GM23248 (cell line): Measurements from ENCODE around the gene RNU5D-1. TPM values are rescaled to one million over a fixed set of nuclear protein-coding genes. Genes with fewer than 3 reads are reported as not detected.
"Not testable (repeated sequence)": the region's sequence is repeated elsewhere in the genome, so short reads cannot be mapped to it uniquely, and the experiment has no call there.

Source experiments
- DNase-seq: peaks from one replicate; pipeline ENCODE4 v3.0.0-alpha.2; 2015
- H2AFZ ChIP-seq: fragments of 200-600 bp; sonication (generic); 2 replicates; pipeline ENCODE4 v1.6.1; 2016; ENCODE audit warnings: antibody characterized with exemption
- H3F3A ChIP-seq: fragments of 200-600 bp; sonication (generic); 2 replicates; pipeline ENCODE4 v1.6.1; 2016; ENCODE audit warnings: mild to moderate bottlenecking, antibody characterized with exemption, mixed run types; ENCODE audit not compliant: insufficient read depth
- H3K27ac ChIP-seq: fragments of 200-600 bp; sonication (generic); 2 replicates; pipeline ENCODE4 v1.5.1; 2016; ENCODE audit warnings: mild to moderate bottlenecking
- H3K27me3 ChIP-seq: fragments of 200-600 bp; sonication (generic); replicated peaks from 2 replicates; pipeline ENCODE4 v1.6.1; 2016; ENCODE audit warnings: mild to moderate bottlenecking; ENCODE audit not compliant: insufficient read depth
- H3K36me3 ChIP-seq: fragments of 200-600 bp; sonication (generic); 2 replicates; pipeline ENCODE4 v1.6.1; 2016; ENCODE audit warnings: low read depth, mild to moderate bottlenecking
- H3K4me1 ChIP-seq: fragments of 200-600 bp; sonication (generic); 2 replicates; pipeline ENCODE4 v1.6.1; 2016; ENCODE audit warnings: mild to moderate bottlenecking; ENCODE audit not compliant: insufficient read depth
- H3K4me2 ChIP-seq: fragments of 200-600 bp; sonication (generic); one replicate; pipeline ENCODE4 v1.6.1; 2016; ENCODE audit warnings: mild to moderate bottlenecking; ENCODE audit not compliant: unreplicated experiment
- H3K4me3 ChIP-seq: fragments of 200-600 bp; sonication (generic); 2 replicates; pipeline ENCODE4 v1.5.1; 2016; ENCODE audit warnings: mild to moderate bottlenecking
- H3K79me2 ChIP-seq: fragments of 200-600 bp; sonication (generic); 2 replicates; pipeline ENCODE4 v1.6.1; 2016; ENCODE audit warnings: mild to moderate bottlenecking; ENCODE audit not compliant: insufficient read depth
- H3K9ac ChIP-seq: fragments of 200-600 bp; sonication (generic); 2 replicates; pipeline ENCODE4 v1.6.1; 2016; ENCODE audit warnings: mild to moderate bottlenecking
- H3K9me2 ChIP-seq: fragments of 200-600 bp; sonication (generic); 2 replicates; pipeline ENCODE4 v1.6.1; 2016; ENCODE audit warnings: mixed run types, mild to moderate bottlenecking, moderate library complexity; ENCODE audit not compliant: insufficient read depth
- H3K9me3 ChIP-seq: fragments of 200-600 bp; sonication (generic); one replicate; pipeline ENCODE4 v1.6.1; 2017; ENCODE audit warnings: low read depth
- H4K20me1 ChIP-seq: fragments of 200-600 bp; sonication (generic); 2 replicates; pipeline ENCODE4 v1.6.0; 2016; ENCODE audit not compliant: insufficient read depth
- EZH2 ChIP-seq: fragments of 200-600 bp; sonication (generic); IDR thresholded peaks from 2 replicates; pipeline ENCODE4 v1.6.1; 2018; ENCODE audit warnings: antibody characterized with exemption, mild to moderate bottlenecking; ENCODE audit not compliant: insufficient read depth, poor library complexity, severe bottlenecking
- EZH2phosphoT487 ChIP-seq: fragments of 200-600 bp; sonication (generic); IDR thresholded peaks from 2 replicates; pipeline ENCODE4 v1.6.1; 2018; ENCODE audit warnings: antibody characterized with exemption, moderate library complexity, mild to moderate bottlenecking, low read depth; ENCODE audit not compliant: insufficient read depth
- WGBS, 2 experiments: methylation state at CpG; one replicate each; pipeline ENCODE4 v1.1.6; 2015 to 2017; ENCODE audit warnings: low lambda C conversion rate in 2 of 2, low coverage in 1 of 2; ENCODE audit errors: missing lambda C conversion rate in 2 of 2; 5-methylcytosine and 5-hydroxymethylcytosine counted together
- in situ Hi-C: fragments of 300-500 bp; cut with MboI; formaldehyde crosslinking; loops from 2 replicates; pipeline ENCODE4 v1.15.0; 2020
- polyA plus RNA-seq: library from polyadenylated mRNA; unstranded; fragments of >200 nt; fragmentation: Nextera tagmentation; extraction: Ambion mirVana; gene quantifications from 2 replicates; pipeline ENCODE4 v1.2.1, GENCODE V29; 2016
- total RNA-seq: library from RNA; depleted of rRNA; stranded (reverse); fragments of >200 nt; shearing (Covaris generic); gene quantifications from 2 replicates; pipeline ENCODE4 v1.2.3, GENCODE V29; 2014

RNU5D-1 gene
- total and polyA plus RNA-seq, 2 experiments from 2014 or later, result not detected

GRCh38 chr1:44705938-44706337 lies 25.0 kb downstream of the RNU5D-1 start:
- in situ Hi-C loops, result no loop called here
- no peaks in the 10 kb centered on the region for H3K9me2 ChIP-seq
- H3K4me3 ChIP-seq, result no peak overlapping the region
- 100% methylated on average over 2 of the region's 2 CpGs for WGBS, 2 experiments
- TF ChIP-seq EZH2 (no peak), EZH2phosphoT487 (no peak)
- no peaks in the 10 kb centered on the region for H3K36me3 ChIP-seq
- H3K9me3 ChIP-seq, result no peaks in the 10 kb centered on the region
- H3K27me3 ChIP-seq, result no peaks in the 10 kb centered on the region
- DNase-seq, result no peak
- H3K79me2 ChIP-seq, result no peaks in the 10 kb centered on the region
- no peak overlapping the region for H2AFZ ChIP-seq
- H3K27ac ChIP-seq, result no peak overlapping the region
- H3K9ac ChIP-seq, result no peak overlapping the region
- no peak overlapping the region for H3K4me2 ChIP-seq
- no peaks in the 10 kb centered on the region for H4K20me1 ChIP-seq
- peaks cover 23% of the 10 kb centered on the region for H3K4me1 ChIP-seq
- H3F3A ChIP-seq, result peaks cover 13% of the 10 kb centered on the region

GRCh38 chr1:44705470-44705869 lies 25.5 kb downstream of the RNU5D-1 start:
- Histone ChIP-seq H3K27ac (no peak overlapping the region), H3F3A (peaks cover 13% of the 10 kb centered on the region), H2AFZ (no peak overlapping the region), H3K4me2 (no peak overlapping the region), H3K36me3 (no peaks in the 10 kb centered on the region), H3K9me3 (no peaks in the 10 kb centered on the region), H3K79me2 (no peaks in the 10 kb centered on the region), H3K9ac (no peak overlapping the region), H3K4me3 (no peak overlapping the region), H3K4me1 (peaks cover 23% of the 10 kb centered on the region), H3K9me2 (no peaks in the 10 kb centered on the region), H4K20me1 (no peaks in the 10 kb centered on the region), H3K27me3 (no peaks in the 10 kb centered on the region)
- no peak for DNase-seq
- in situ Hi-C loops, result no loop called here
- no peak for TF ChIP-seq EZH2
- TF ChIP-seq EZH2phosphoT487, result no peak
- WGBS, 2 experiments, result 87 to 89% methylated on average over 6 of the region's 6 CpGs

GRCh38 chr1:44701141-44701573 lies 29.8 kb downstream of the RNU5D-1 start:
- in situ Hi-C loops, result no loop called here
- Histone ChIP-seq H3K36me3 (no peaks in the 10 kb centered on the region), H2AFZ (no peak overlapping the region), H3K4me3 (no peak overlapping the region), H3K27me3 (no peaks in the 10 kb centered on the region), H4K20me1 (no peaks in the 10 kb centered on the region), H3K9ac (no peak overlapping the region), H3K4me2 (no peak overlapping the region), H3F3A (no peaks in the 10 kb centered on the region), H3K4me1 (no peaks in the 10 kb centered on the region), H3K9me2 (no peaks in the 10 kb centered on the region), H3K79me2 (no peaks in the 10 kb centered on the region), H3K27ac (no peak overlapping the region), H3K9me3 (no peaks in the 10 kb centered on the region)
- WGBS, 2 experiments, result 81 to 84% methylated on average over 7 of the region's 7 CpGs
- DNase-seq, result no peak
- TF ChIP-seq EZH2phosphoT487, result no peak
- TF ChIP-seq EZH2, result no peak

GRCh38 chr1:44700573-44700972 lies 30.4 kb downstream of the RNU5D-1 start:
- DNase-seq, result no peak
- no peaks in the 10 kb centered on the region for H3K9me2 ChIP-seq
- no peak for TF ChIP-seq EZH2phosphoT487
- TF ChIP-seq EZH2, result no peak

GRCh38 chr1:44699375-44699774 lies 31.6 kb downstream of the RNU5D-1 start:
- H3K4me2 ChIP-seq, H3K27me3 ChIP-seq, H3F3A ChIP-seq, H2AFZ ChIP-seq, H3K9ac ChIP-seq, DNase-seq, H3K9me3 ChIP-seq, H3K27ac ChIP-seq, H4K20me1 ChIP-seq, in situ Hi-C loops, H3K36me3 ChIP-seq, H3K4me3 ChIP-seq, H3K79me2 ChIP-seq, H3K4me1 ChIP-seq, H3K9me2 ChIP-seq: not testable (repeated sequence)
- 89 to 92% methylated on average over 9 of the region's 9 CpGs for WGBS, 2 experiments

More at GRCh38 chr1:44700573-44700972, 30.4 kb downstream of the RNU5D-1 start:
- no peaks in the 10 kb centered on the region for H3F3A ChIP-seq
- 88 to 100% methylated on average over 1 of the region's 1 CpG for WGBS, 2 experiments
- H3K27ac ChIP-seq, result no peak overlapping the region
- in situ Hi-C loops, result no loop called here
- no peaks in the 10 kb centered on the region for H3K9me3 ChIP-seq
- H3K36me3 ChIP-seq, result no peaks in the 10 kb centered on the region
- H2AFZ ChIP-seq, result no peak overlapping the region
- no peaks in the 10 kb centered on the region for H3K27me3 ChIP-seq
- H3K4me1 ChIP-seq, result no peaks in the 10 kb centered on the region
- H3K4me2 ChIP-seq, result no peak overlapping the region
- H4K20me1 ChIP-seq, result no peaks in the 10 kb centered on the region
- no peak overlapping the region for H3K4me3 ChIP-seq
- H3K9ac ChIP-seq, result no peak overlapping the region
- H3K79me2 ChIP-seq, result no peaks in the 10 kb centered on the region
